GM06990 (cell line): ENCODE data around the gene FAXDC2.

Source experiments
- DNase-seq: peaks from one replicate; pipeline ENCODE4 v3.0.0-alpha.2; 2011; ENCODE audit not compliant: insufficient read length; ENCODE audit errors: extremely low read depth
- H3K27me3 ChIP-seq: replicated peaks from 2 replicates; pipeline ENCODE4 v1.6.0; 2011; ENCODE audit warnings: low read length; ENCODE audit not compliant: control insufficient read depth, insufficient read depth
- H3K36me3 ChIP-seq: 2 replicates; pipeline ENCODE4 v1.5.1; 2011; ENCODE audit warnings: low read length; ENCODE audit not compliant: control insufficient read depth, insufficient read depth
- H3K4me3 ChIP-seq: replicated peaks from 2 replicates; pipeline ENCODE4 v1.5.1; 2011; ENCODE audit warnings: low read depth, mild to moderate bottlenecking, control low read depth, low read length
- TF ChIP-seq, protein P1 (sequence below): IDR thresholded peaks from 2 replicates; pipeline ENCODE4 v1.5.1; 2011; ENCODE audit warnings: low read length, control low read depth, mild to moderate bottlenecking, inconsistent platforms; ENCODE audit not compliant: insufficient read depth, poor library complexity, severe bottlenecking

FAXDC2 gene

DNA sequence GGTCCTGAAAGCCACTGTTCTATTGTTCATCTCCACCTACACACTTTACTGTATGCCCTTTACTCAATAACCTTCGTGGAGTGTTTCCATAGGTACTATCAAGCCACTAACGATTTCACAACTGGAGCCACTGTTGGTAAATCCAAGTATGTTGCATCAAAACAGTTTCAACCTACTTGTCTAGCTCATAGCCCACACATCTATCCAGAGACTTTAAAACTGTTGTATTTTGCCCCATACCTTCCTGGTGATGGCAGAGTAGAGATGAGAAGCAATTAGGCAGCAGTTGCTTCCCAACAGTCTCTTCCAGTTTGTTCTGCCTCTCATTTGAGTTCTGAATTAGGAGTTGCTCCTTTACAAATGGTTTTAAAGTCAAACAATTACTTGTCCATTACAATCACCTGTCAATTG, 607 bp downstream of the FAXDC2 start:
- H3K36me3 ChIP-seq, result no peaks in the 10 kb centered on the region
- TF ChIP-seq, protein P1, sequence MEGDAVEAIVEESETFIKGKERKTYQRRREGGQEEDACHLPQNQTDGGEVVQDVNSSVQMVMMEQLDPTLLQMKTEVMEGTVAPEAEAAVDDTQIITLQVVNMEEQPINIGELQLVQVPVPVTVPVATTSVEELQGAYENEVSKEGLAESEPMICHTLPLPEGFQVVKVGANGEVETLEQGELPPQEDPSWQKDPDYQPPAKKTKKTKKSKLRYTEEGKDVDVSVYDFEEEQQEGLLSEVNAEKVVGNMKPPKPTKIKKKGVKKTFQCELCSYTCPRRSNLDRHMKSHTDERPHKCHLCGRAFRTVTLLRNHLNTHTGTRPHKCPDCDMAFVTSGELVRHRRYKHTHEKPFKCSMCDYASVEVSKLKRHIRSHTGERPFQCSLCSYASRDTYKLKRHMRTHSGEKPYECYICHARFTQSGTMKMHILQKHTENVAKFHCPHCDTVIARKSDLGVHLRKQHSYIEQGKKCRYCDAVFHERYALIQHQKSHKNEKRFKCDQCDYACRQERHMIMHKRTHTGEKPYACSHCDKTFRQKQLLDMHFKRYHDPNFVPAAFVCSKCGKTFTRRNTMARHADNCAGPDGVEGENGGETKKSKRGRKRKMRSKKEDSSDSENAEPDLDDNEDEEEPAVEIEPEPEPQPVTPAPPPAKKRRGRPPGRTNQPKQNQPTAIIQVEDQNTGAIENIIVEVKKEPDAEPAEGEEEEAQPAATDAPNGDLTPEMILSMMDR, result no peak
- H3K4me3 ChIP-seq, result no peak overlapping the region
- no peaks in the 10 kb centered on the region for H3K27me3 ChIP-seq
- no peak for DNase-seq

DNA sequence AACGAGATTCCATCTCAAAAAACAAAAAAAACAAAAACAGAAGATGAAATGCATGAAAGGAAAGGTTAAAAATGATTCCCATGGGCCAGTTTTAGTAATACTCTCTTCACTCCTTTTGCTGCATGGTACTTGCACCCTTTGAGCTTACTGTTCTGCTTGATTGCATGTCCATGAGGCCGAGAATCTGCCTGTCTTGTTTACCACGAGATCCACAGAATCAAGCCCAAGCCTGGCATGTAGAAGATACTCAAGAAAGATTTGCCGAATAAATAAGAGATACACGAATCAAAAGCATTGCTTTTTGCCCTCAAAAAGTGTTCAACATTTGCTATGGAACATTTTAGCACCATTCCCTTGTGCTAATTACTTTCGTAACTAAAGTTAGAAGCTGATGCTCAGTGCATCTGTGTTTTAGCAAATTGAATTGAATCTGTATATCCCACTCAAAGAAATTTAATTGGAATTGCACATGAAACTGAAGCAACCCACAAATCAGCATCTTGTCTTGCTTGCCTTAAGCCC, 1.1 kb downstream of the FAXDC2 start:
- TF ChIP-seq, protein P1, result no peak

GRCh38 chr5:154844809-154845208, 5.6 kb downstream of the FAXDC2 start:
- DNase-seq, result no peak
- Histone ChIP-seq H3K36me3 (no peaks in the 10 kb centered on the region), H3K27me3 (no peaks in the 10 kb centered on the region), H3K4me3 (no peak overlapping the region)
- TF ChIP-seq, protein P1, result no peak

More for the DNA sequence above, 1.1 kb downstream of the FAXDC2 start:
- H3K27me3 ChIP-seq, result no peaks in the 10 kb centered on the region
- no peak overlapping the region for H3K4me3 ChIP-seq
- no peaks in the 10 kb centered on the region for H3K36me3 ChIP-seq
- no peak for DNase-seq

GRCh38 chr5:154842689-154843530, 7.5 kb downstream of the FAXDC2 start:
- Histone ChIP-seq H3K36me3 (no peaks in the 10 kb centered on the region), H3K27me3 (no peaks in the 10 kb centered on the region), H3K4me3 (no peak overlapping the region)
- DNase-seq, result no peak
- TF ChIP-seq, protein P1, result no peak

- no peaks in the 10 kb centered on the region for H3K36me3 ChIP-seq
- TF ChIP-seq, protein P1, result no peak
- H3K4me3 ChIP-seq, result no peak overlapping the region
- H3K27me3 ChIP-seq, result no peaks in the 10 kb centered on the region
- DNase-seq, result no peak
Measured at GRCh38 chr5:154841273-154841661, 9.1 kb downstream of the FAXDC2 start.
